H9 (cell line): Measurements from ENCODE around the gene CACNA1D. TPM values are rescaled to one million over a fixed set of nuclear protein-coding genes. Genes with fewer than 3 reads are reported as not detected.

Experiments used
- DNase-seq: peaks from one replicate; pipeline ENCODE4 v3.0.0-alpha.2; 2017
- H2AFZ ChIP-seq: one replicate; pipeline ENCODE4 v1.6.1; 2013; ENCODE audit warnings: mild to moderate bottlenecking, low read length, control low read depth, moderate library complexity
- H2AK5ac ChIP-seq: 2 replicates; pipeline ENCODE4 v1.6.1; 2013; ENCODE audit warnings: low read length, control low read depth, mixed read lengths; ENCODE audit not compliant: insufficient read length
- H2BK120ac ChIP-seq: one replicate; pipeline ENCODE4 v1.6.1; 2013; ENCODE audit warnings: low read depth, mild to moderate bottlenecking, low read length, control low read depth, inconsistent platforms; ENCODE audit not compliant: poor library complexity, severe bottlenecking
- H2BK12ac ChIP-seq: 2 replicates; pipeline ENCODE4 v1.6.1; 2013; ENCODE audit warnings: low read length, control low read depth, mixed read lengths, low read depth; ENCODE audit not compliant: insufficient read length
- H2BK15ac ChIP-seq: 2 replicates; pipeline ENCODE4 v1.6.1; 2013; ENCODE audit warnings: low read depth, low read length, control low read depth
- H2BK20ac ChIP-seq: one replicate; pipeline ENCODE4 v1.6.1; 2013; ENCODE audit warnings: low read depth, mild to moderate bottlenecking, low read length, control low read depth, inconsistent platforms; ENCODE audit not compliant: poor library complexity, severe bottlenecking
- H2BK5ac ChIP-seq: 2 replicates; pipeline ENCODE4 v1.6.1; 2013; ENCODE audit warnings: low read length, control low read depth, mixed read lengths; ENCODE audit not compliant: insufficient read length
- H3K14ac ChIP-seq: 2 replicates; pipeline ENCODE4 v1.6.1; 2013; ENCODE audit warnings: low read length, control low read depth; ENCODE audit not compliant: insufficient read depth
- H3K18ac ChIP-seq: 2 replicates; pipeline ENCODE4 v1.6.1; 2013; ENCODE audit warnings: low read depth, mild to moderate bottlenecking, mixed read lengths, low read length, control low read depth; ENCODE audit not compliant: insufficient read length
- H3K23ac ChIP-seq: 2 replicates; pipeline ENCODE4 v1.6.1; 2013; ENCODE audit warnings: low read length, control low read depth, mixed read lengths, low read depth; ENCODE audit not compliant: insufficient read length
- H3K23me2 ChIP-seq: 2 replicates; pipeline ENCODE4 v1.6.1; 2013; ENCODE audit warnings: low read depth, mild to moderate bottlenecking, mixed read lengths, low read length, control low read depth; ENCODE audit not compliant: insufficient read length, poor library complexity, severe bottlenecking
- H3K27ac ChIP-seq: 2 replicates; pipeline ENCODE4 v1.5.1; 2013; ENCODE audit warnings: low read length, control low read depth, mixed read lengths, low read depth; ENCODE audit not compliant: insufficient read length
- H3K27me3 ChIP-seq: 2 replicates; pipeline ENCODE4 v1.6.1; 2013; ENCODE audit warnings: low read length, control low read depth, inconsistent platforms; ENCODE audit not compliant: insufficient read depth
- H3K4ac ChIP-seq: 2 replicates; pipeline ENCODE4 v1.6.1; 2013; ENCODE audit warnings: low read depth, mild to moderate bottlenecking, control low read depth, inconsistent platforms, low read length, moderate library complexity
- H3K4me1 ChIP-seq: 2 replicates; pipeline ENCODE4 v1.6.1; 2013; ENCODE audit warnings: low read length, control low read depth, inconsistent platforms; ENCODE audit not compliant: insufficient read depth
- H3K4me2 ChIP-seq: 2 replicates; pipeline ENCODE4 v1.6.1; 2013; ENCODE audit warnings: low read length, control low read depth, mixed read lengths; ENCODE audit not compliant: insufficient read length, insufficient read depth
- H3K56ac ChIP-seq: 2 replicates; pipeline ENCODE4 v1.6.1; 2013; ENCODE audit warnings: low read depth, mild to moderate bottlenecking, mixed read lengths, low read length, control low read depth; ENCODE audit not compliant: insufficient read length
- H3K79me1 ChIP-seq: 2 replicates; pipeline ENCODE4 v1.6.1; 2013; ENCODE audit warnings: low read depth, mild to moderate bottlenecking, moderate library complexity, low read length, control low read depth, inconsistent platforms; ENCODE audit not compliant: insufficient read depth, poor library complexity, severe bottlenecking
- H3K79me2 ChIP-seq: 2 replicates; pipeline ENCODE4 v1.6.1; 2013; ENCODE audit warnings: low read length, control low read depth, inconsistent platforms; ENCODE audit not compliant: insufficient read depth
- H3K9ac ChIP-seq: 2 replicates; pipeline ENCODE4 v1.6.1; 2013; ENCODE audit warnings: low read length, control low read depth, mixed read lengths; ENCODE audit not compliant: insufficient read length; ENCODE audit errors: extremely low read depth
- H3K9me3 ChIP-seq: one replicate; pipeline ENCODE4 v1.6.1; 2013; ENCODE audit warnings: low read depth, low read length, inconsistent platforms; ENCODE audit not compliant: control insufficient read depth
- H3T11ph ChIP-seq: one replicate; pipeline ENCODE4 v1.6.1; 2013; ENCODE audit warnings: mild to moderate bottlenecking, low read length, control low read depth, inconsistent platforms
- H4K20me1 ChIP-seq: one replicate; pipeline ENCODE4 v1.6.1; 2013; ENCODE audit not compliant: control insufficient read depth, insufficient read length, insufficient read depth
- H4K5ac ChIP-seq: 2 replicates; pipeline ENCODE4 v1.6.1; 2013; ENCODE audit warnings: low read depth, mild to moderate bottlenecking, mixed read lengths, low read length, control low read depth; ENCODE audit not compliant: insufficient read length
- H4K8ac ChIP-seq: replicated peaks from 2 replicates; pipeline ENCODE4 v1.6.1; 2013; ENCODE audit warnings: low read length, control low read depth, mixed read lengths, low read depth; ENCODE audit not compliant: insufficient read length
- H4K91ac ChIP-seq: 2 replicates; pipeline ENCODE4 v1.6.1; 2013; ENCODE audit warnings: low read depth, mild to moderate bottlenecking, moderate library complexity, mixed read lengths, low read length, control low read depth; ENCODE audit not compliant: insufficient read length
- H3K27ac Mint-ChIP-seq, 3 experiments: 2 replicates in 2 of 3; 3 replicates in 1 of 3; pipeline ENCODE4 v1.8.0; 2020 to 2021; ENCODE audit warnings: mixed read lengths in 3 of 3, mild to moderate bottlenecking in 1 of 3, moderate library complexity in 1 of 3
- H3K27me3 Mint-ChIP-seq: 2 replicates; pipeline ENCODE4 v1.8.0; 2021; ENCODE audit warnings: low read depth, mild to moderate bottlenecking, moderate library complexity, mixed read lengths
- H3K36me3 Mint-ChIP-seq, 3 experiments: 2 replicates in 2 of 3; 3 replicates in 1 of 3; pipeline ENCODE4 v1.8.0; 2020 to 2021; ENCODE audit warnings: low read depth in 3 of 3, mixed read lengths in 3 of 3; ENCODE audit not compliant: insufficient read depth in 1 of 3
- H3K4me1 Mint-ChIP-seq, 2 experiments: 2 replicates each; pipeline ENCODE4 v1.8.0; 2020; ENCODE audit warnings: mixed read lengths in 2 of 2
- H3K4me3 Mint-ChIP-seq, 2 experiments: 2 replicates in 1 of 2; 3 replicates in 1 of 2; pipeline ENCODE4 v1.8.0; 2020 to 2021; ENCODE audit warnings: mild to moderate bottlenecking in 2 of 2, mixed read lengths in 2 of 2, moderate library complexity in 1 of 2
- H3K9me3 Mint-ChIP-seq, 2 experiments: 2 replicates in 1 of 2; 3 replicates in 1 of 2; pipeline ENCODE4 v1.8.0; 2020; ENCODE audit warnings: mild to moderate bottlenecking in 2 of 2, mixed read lengths in 2 of 2, moderate library complexity in 1 of 2
- WGBS: extraction: QIAGEN DNeasy Blood & Tissue Kit; methylation state at CpG from one replicate; pipeline ENCODE4 v1.1.7; 2013; ENCODE audit warnings: missing lambda C conversion rate, low lambda C conversion rate, mixed read lengths; ENCODE audit not compliant: insufficient read length; ENCODE audit errors: extremely low coverage; 5-methylcytosine and 5-hydroxymethylcytosine counted together
- total RNA-seq: library from RNA; stranded (reverse); gene quantifications from 2 replicates; pipeline ENCODE4 v1.2.1, GENCODE V29; 2021
- TF ChIP-seq, protein P1 (sequence below): fragments of 200-600 bp; sonication (generic); conservative IDR thresholded peaks from 3 replicates; pipeline ENCODE4 v1.8.0; 2021; ENCODE audit warnings: antibody characterized with exemption, mild to moderate bottlenecking

CACNA1D gene
- total RNA-seq, 1 experiment from 2014 or later = 3.5 TPM

DNA sequence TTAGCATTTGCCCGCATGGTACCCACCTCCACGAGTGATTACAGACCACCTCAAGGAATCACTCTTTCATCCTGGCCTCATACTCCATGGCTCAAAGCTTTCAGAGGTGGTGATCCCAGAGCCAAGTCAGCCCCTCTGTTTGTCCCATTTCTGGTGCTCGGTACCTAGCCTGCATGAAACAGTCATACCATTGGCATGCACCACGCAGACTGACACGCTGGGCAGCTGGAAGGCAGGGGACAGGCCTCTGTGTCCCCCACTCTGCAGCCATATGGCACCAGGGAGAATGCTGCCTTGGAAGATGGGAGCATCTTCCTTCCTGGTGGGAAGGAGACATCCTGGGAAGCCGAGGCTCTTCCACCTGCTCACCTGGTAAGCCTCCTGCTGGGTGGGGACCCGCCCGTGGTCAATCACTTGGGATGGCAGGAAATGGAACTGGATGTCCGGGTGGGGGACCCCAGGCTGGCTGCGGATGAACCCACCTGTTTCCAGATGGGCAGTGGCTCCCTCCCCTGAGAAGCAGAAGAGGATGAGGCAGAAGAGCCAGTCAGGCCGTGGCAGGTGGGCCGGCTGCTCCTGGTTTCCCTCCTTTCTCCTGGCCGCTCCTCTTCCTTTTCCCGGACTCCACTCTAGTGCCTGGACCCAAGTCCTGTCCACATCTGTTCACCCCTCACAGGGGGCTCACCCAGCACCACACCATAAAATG is 324.9 kb downstream of the CACNA1D start:
- Histone ChIP-seq H4K20me1 (no peaks in the 10 kb centered on the region), H3K23me2 (no peaks in the 10 kb centered on the region)
- no peaks in the 10 kb centered on the region; the same call in 1 of the 2 replicates for H3K27me3 Mint-ChIP-seq

More for the DNA sequence above, 324.9 kb downstream of the CACNA1D start:
- Histone ChIP-seq H2BK5ac (no peak overlapping the region), H3K23ac (no peak overlapping the region), H4K8ac (no peak overlapping the region), H3K9ac (no peak overlapping the region), H4K5ac (no peak overlapping the region), H3K27ac (no peak overlapping the region), H3K79me2 (no peaks in the 10 kb centered on the region), H3K4me2 (no peak overlapping the region), H3K14ac (no peak overlapping the region), H3K18ac (no peak overlapping the region), H3K79me1 (no peaks in the 10 kb centered on the region), H3K4ac (no peak overlapping the region), H2AK5ac (no peak overlapping the region), H3T11ph (no peak overlapping the region), H2BK15ac (no peak overlapping the region), H3K4me1 (no peaks in the 10 kb centered on the region), H2BK120ac (no peak overlapping the region), H2BK12ac (no peak overlapping the region), H2BK20ac (no peak overlapping the region), H3K56ac (no peak overlapping the region), H3K9me3 (no peaks in the 10 kb centered on the region), H2AFZ (no peak overlapping the region), H4K91ac (no peak overlapping the region), H3K27me3 (no peaks in the 10 kb centered on the region)
- DNase-seq = no peak
- Mint-ChIP-seq H3K9me3 (no peaks in the 10 kb centered on the region), H3K4me3 (no peak overlapping the region), H3K36me3 (peaks cover 0 to 31% (median 18%) of the 10 kb centered on the region in 3 experiments; a peak in 6 of 7 replicates), H3K27ac (no peak overlapping the region), H3K4me1 (peaks cover 0 to 5% of the 10 kb centered on the region in 2 experiments; a peak in 2 of 4 replicates)
- no CpG with 5 or more reads among the region's 14 CpGs for WGBS
- TF ChIP-seq, protein P1, sequence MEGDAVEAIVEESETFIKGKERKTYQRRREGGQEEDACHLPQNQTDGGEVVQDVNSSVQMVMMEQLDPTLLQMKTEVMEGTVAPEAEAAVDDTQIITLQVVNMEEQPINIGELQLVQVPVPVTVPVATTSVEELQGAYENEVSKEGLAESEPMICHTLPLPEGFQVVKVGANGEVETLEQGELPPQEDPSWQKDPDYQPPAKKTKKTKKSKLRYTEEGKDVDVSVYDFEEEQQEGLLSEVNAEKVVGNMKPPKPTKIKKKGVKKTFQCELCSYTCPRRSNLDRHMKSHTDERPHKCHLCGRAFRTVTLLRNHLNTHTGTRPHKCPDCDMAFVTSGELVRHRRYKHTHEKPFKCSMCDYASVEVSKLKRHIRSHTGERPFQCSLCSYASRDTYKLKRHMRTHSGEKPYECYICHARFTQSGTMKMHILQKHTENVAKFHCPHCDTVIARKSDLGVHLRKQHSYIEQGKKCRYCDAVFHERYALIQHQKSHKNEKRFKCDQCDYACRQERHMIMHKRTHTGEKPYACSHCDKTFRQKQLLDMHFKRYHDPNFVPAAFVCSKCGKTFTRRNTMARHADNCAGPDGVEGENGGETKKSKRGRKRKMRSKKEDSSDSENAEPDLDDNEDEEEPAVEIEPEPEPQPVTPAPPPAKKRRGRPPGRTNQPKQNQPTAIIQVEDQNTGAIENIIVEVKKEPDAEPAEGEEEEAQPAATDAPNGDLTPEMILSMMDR = no peak
